ENCODE results near the gene LLGL2. TPM values are rescaled to one million over a fixed set of nuclear protein-coding genes. Genes with fewer than 3 reads are reported as not detected.

Gene LLGL2
- total RNA-seq, 1 donor from 2014 or later: 44.9 TPM

GRCh38 chr17:75502721-75503329 lies 22.7 kb upstream of the LLGL2 start:
- intact Hi-C loops (cut with DNase I): no loop called here
- no peak overlapping the region for H3K27ac ChIP-seq
- TF ChIP-seq POLR2A (IDR thresholded peaks at IDR 0.05) (no peak), POLR2AphosphoS5 (IDR thresholded peaks at IDR 0.05; ENCODE audit: insufficient read depth in 1 of 2, low read depth in 1 of 2) (peak in 1 of 2 donors; percentile 22)
- TF ChIP-seq, protein P1, sequence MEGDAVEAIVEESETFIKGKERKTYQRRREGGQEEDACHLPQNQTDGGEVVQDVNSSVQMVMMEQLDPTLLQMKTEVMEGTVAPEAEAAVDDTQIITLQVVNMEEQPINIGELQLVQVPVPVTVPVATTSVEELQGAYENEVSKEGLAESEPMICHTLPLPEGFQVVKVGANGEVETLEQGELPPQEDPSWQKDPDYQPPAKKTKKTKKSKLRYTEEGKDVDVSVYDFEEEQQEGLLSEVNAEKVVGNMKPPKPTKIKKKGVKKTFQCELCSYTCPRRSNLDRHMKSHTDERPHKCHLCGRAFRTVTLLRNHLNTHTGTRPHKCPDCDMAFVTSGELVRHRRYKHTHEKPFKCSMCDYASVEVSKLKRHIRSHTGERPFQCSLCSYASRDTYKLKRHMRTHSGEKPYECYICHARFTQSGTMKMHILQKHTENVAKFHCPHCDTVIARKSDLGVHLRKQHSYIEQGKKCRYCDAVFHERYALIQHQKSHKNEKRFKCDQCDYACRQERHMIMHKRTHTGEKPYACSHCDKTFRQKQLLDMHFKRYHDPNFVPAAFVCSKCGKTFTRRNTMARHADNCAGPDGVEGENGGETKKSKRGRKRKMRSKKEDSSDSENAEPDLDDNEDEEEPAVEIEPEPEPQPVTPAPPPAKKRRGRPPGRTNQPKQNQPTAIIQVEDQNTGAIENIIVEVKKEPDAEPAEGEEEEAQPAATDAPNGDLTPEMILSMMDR (IDR thresholded peaks at IDR 0.05): no peak
- H3K36me3 ChIP-seq: peaks cover 0 to 66% of the 10 kb centered on the region in 2 donors
- peaks cover 23% of the 10 kb centered on the region for H3K4me1 ChIP-seq
- no peaks in the 10 kb centered on the region for H3K27me3 ChIP-seq
- DNase-seq (ENCODE audit: extremely low spot score in 2 of 2): no peak
- no peaks in the 10 kb centered on the region for H3K9me3 ChIP-seq
- no peak overlapping the region for H3K4me3 ChIP-seq

GRCh38 chr17:75503337-75503950 lies 22.1 kb upstream of the LLGL2 start:
- no peak overlapping the region for H3K27ac ChIP-seq
- intact Hi-C loops (cut with DNase I): no loop called here
- H3K4me1 ChIP-seq: peaks cover 23% of the 10 kb centered on the region
- peaks cover 0 to 61% of the 10 kb centered on the region in 2 donors for H3K36me3 ChIP-seq
- H3K9me3 ChIP-seq: no peaks in the 10 kb centered on the region
- no peak overlapping the region for H3K4me3 ChIP-seq
- no peak for DNase-seq (ENCODE audit: extremely low spot score in 2 of 2)
- TF ChIP-seq POLR2A (IDR thresholded peaks at IDR 0.05): no peak
- H3K27me3 ChIP-seq: no peaks in the 10 kb centered on the region

- no peaks in the 10 kb centered on the region for H3K9me3 ChIP-seq
- H3K4me1 ChIP-seq: peaks cover 25% of the 10 kb centered on the region
- TF ChIP-seq, protein P1 (IDR thresholded peaks at IDR 0.05): no peak
- no peak for TF ChIP-seq POLR2AphosphoS5 (IDR thresholded peaks at IDR 0.05; ENCODE audit: insufficient read depth in 1 of 2, low read depth in 1 of 2)
- no peak for TF ChIP-seq POLR2A (IDR thresholded peaks at IDR 0.05)
- DNase-seq (ENCODE audit: extremely low spot score in 2 of 2): no peak
- H3K27ac ChIP-seq: no peak overlapping the region
- H3K27me3 ChIP-seq: no peaks in the 10 kb centered on the region
- no peak overlapping the region for H3K4me3 ChIP-seq
- intact Hi-C loops (cut with DNase I): no loop called here
- H3K36me3 ChIP-seq: peaks cover 0 to 61% of the 10 kb centered on the region in 2 donors
Measured at GRCh38 chr17:75503976-75504346, 21.5 kb upstream of the LLGL2 start.

DNA sequence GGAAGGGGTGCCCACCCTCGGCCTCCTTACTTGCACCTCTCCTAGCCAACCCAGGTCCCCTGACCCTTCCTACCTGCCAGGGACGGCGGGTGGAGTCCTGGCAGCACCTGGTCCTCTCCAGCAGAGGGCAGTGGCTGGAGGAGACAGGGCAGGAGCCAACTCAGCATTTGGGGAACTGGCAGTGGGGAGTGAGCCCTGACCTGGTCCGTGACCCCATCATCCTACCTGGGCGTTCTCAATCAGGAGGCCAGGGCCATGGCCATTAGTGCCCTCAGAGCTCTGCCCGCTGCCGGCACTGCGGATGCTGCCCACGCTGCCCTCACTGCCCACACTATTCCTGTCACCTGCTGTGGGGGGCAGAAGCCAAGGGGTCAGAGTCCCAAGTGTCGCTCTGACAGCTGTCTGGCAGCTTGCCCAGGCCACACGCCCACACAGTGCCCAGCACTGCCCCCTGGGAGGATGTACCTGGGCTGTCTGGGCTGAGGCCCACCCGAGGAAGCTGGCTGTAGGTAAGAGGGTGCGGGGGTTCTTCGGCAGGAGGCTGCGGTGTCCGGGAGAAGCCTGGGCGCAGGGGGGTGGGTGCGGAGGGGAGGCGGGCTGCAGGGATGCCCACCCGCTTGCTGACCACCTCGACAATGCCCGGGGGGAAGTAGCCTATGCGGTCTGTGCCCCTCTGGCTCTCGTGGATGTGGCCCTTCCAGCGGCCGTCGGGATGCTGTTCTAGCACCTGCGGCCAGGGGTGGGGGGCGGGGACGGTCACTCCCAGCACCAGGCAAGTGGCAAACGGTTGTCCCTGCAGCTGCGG lies 20.9 kb upstream of the LLGL2 start:
- H3K9me3 ChIP-seq: no peaks in the 10 kb centered on the region
- TF ChIP-seq, protein P1 (IDR thresholded peaks at IDR 0.05): peak in 2 of 3 experiments; percentile 32 to 34
- peak in 1 of 2 donors; percentile 17 for TF ChIP-seq POLR2AphosphoS5 (IDR thresholded peaks at IDR 0.05; ENCODE audit: insufficient read depth in 1 of 2, low read depth in 1 of 2)
- no peak for TF ChIP-seq POLR2A (IDR thresholded peaks at IDR 0.05)
- no peaks in the 10 kb centered on the region for H3K27me3 ChIP-seq
- H3K27ac ChIP-seq: no peak overlapping the region
- no peak overlapping the region for H3K4me3 ChIP-seq
- intact Hi-C loops (cut with DNase I): no loop called here
- H3K36me3 ChIP-seq: peaks cover 0 to 59% of the 10 kb centered on the region in 2 donors
- no peak for DNase-seq (ENCODE audit: extremely low spot score in 2 of 2)
- H3K4me1 ChIP-seq: peaks cover 27% of the 10 kb centered on the region

DNA sequence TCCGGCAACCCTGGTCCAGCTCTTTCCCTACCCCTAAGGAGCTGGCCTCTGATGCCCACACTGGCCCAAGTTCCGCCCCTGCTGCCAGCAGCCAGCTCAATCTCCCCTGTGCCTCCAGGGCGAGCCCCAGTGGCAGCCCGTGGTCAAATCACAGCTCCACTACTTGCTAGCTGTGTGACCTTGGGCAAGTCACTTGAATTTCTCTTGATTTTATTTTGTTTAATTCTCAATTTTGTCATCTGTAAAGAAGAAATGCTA lies 20.4 kb upstream of the LLGL2 start:
- no peak overlapping the region for H3K27ac ChIP-seq
- TF ChIP-seq, protein P1 (IDR thresholded peaks at IDR 0.05): no peak
- TF ChIP-seq POLR2A (IDR thresholded peaks at IDR 0.05) (no peak), POLR2AphosphoS5 (IDR thresholded peaks at IDR 0.05; ENCODE audit: insufficient read depth in 1 of 2, low read depth in 1 of 2) (no peak)
- H3K9me3 ChIP-seq: no peaks in the 10 kb centered on the region
- no peaks in the 10 kb centered on the region for H3K27me3 ChIP-seq
- intact Hi-C loops (cut with DNase I): no loop called here
- no peak for DNase-seq (ENCODE audit: extremely low spot score in 2 of 2)
- peaks cover 0 to 57% of the 10 kb centered on the region in 2 donors for H3K36me3 ChIP-seq
- H3K4me1 ChIP-seq: peaks cover 27% of the 10 kb centered on the region
- no peak overlapping the region for H3K4me3 ChIP-seq

All from vagina (tissue), 2 donors.